Iris pigment epithelial cell (primary cell): ENCODE data around the gene SLC36A4.
A peak's percentile ranks its signal among the peaks of the same experiment; 100 is the strongest.
"Not testable (repeated sequence)": the region's sequence is repeated elsewhere in the genome, so short reads cannot be mapped to it uniquely, and the experiment has no call there.

Experiments used
- DNase-seq: peaks from one replicate; pipeline ENCODE4 v3.0.0-alpha.2; 2011; ENCODE audit warnings: low read depth

Gene SLC36A4

DNA sequence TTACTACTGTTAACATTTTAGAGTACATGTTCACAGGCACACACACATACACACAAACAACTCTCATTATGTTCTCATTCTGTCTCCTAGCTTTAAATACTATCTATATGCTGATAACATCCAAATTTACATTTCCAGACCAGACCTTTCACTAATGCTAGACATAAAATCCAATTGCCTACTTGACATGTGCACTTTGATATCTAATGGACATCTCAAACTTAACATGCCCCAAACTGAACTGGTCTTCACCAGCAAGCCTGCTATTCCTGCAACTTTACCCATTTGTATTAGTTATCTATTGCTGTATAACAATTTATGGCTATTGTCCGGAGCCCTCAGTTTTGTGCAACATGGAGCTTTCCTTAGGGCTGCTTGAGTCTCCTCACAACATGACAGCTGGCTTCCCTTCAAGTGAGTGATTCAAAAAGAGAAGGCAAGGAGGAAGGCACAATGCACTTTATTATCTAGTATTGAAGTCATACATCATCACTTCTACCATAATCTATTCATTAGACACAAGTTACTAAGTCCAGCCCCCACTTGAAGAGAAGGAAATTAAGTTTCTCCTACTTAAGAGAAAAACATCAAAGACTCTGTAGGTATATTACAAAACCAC lies 3.0 kb downstream of the SLC36A4 start:
- no peak for DNase-seq

DNA sequence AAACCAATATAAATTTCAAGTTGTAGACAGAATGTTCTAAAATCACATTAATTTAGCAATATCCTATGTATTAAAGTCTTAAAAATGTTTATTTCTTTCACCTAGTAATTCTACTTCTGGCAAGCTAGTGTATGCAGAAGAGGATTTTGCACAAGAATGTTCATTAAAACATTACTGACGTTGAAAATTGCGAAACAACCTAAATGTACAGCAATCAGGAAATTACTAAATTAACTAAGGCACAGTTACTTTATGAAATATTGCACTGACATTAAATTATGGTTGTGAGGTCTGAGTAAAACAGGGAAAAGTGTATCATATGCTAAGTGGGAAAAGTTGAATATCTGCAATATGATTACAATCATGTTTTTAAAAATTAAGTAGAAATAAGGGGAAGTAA lies 4.1 kb downstream of the SLC36A4 start:
- peak; percentile 5 for DNase-seq

DNA sequence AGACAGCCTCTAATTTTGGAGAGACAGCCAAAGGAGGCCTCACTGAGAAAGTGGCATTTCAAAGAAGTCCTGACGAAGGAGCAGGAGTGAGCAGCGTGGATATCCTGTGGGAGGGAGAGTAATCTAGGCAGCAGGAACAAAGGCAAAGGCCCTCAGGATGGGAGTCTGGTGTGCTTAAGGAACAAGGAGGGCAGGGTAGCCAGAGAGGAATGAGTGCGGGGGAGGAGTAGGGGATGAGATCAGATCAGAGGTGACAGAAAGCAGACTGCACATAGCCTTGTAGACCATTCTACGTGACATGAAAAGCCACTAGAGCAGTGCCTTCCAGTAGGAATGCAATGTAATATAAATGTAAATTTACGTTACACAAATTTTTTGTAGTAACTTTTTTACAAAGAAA lies 5.6 kb downstream of the SLC36A4 start:
- DNase-seq: no peak

GRCh38 chr11:93189462-93189861 lies 8.3 kb downstream of the SLC36A4 start:
- DNase-seq: no peak

DNA sequence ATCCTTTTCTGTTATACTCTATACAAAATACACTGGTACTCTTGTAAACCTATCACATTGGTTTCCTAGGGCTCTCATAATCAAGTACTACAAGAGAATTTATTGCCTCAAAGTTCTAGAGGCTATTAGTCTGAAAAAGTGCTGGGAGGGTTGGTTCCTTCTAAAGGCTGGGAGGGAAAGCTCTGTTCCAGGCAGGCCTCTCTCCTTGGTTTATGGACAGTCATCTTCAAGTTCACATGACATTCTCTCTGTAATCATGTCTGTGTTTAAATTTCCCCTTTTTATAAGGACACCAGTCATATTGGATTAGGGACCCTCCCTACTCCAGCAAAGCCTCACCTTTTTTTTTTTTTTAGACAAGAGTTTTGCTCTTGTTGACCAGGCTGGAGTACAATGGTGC lies 9.1 kb downstream of the SLC36A4 start:
- no peak for DNase-seq

- DNase-seq: no peak
Observed at GRCh38 chr11:93187290-93187689, 10.5 kb downstream of the SLC36A4 start.

DNA sequence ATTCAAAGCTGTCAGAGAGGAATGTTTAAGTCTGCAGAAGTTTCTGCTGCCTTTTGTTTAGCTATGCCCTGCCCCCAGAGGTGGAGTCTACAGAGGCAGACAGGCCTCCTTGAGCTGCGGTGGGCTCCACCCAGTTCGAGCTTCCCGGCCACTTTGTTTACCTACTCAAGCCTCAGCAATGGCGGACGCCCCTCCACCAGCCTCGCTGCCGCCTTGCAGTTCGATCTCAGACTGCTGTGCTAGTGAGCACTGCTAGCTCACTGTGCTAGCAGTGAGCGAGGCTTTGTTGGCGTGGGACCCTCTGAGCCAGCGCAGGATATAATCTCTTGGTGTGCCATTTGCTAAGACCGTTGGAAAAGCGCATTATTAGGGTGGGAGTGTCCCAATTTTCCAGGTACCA lies 19.9 kb downstream of the SLC36A4 start:
- not testable (repeated sequence) for DNase-seq

DNA sequence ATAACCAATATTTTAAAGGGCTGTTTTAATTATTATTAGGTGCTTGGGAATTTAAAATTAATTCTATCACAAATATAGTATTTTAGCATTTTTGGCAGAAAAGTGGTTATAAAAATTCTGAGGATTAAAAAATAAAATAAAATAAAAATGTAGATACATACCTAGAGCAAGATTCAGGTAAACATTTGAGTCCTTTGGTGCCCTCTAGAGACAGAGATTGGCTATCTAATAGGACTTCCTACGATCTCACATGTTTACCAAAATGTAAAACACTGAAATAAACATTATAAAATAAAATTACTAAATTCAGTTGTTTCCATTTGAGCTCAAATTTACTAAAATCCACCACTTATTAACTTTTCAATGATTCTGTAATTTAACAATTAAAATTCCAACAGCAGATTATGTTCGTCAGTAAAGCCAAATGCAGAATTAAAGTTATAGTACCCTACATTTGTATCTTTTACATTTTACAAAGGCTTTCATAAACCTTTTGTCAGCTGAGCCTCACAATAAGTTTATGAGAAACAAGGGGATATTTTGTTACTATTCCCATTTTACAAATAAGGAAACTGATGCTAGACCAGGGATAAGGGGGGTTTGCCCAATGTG lies 27.7 kb downstream of the SLC36A4 start:
- peak; percentile 55 for DNase-seq

DNA sequence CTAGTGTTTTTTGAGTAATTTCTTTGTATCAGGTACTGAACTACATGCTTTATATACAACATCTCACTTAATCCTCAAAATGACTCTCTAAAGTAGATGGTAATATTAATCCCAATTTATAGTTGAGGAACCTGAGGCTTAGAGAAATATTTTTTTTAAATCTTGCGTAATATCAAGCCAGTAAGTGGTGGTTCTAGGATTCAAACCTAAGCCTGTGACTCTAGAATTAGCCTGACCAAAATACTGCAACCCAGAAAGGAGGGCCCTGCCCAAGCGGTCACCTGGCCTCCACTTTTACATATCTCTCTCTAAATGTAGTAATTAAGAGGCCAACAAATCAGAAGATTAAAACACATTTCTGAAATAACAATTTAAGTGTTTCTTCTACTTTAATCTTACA lies 28.6 kb downstream of the SLC36A4 start:
- no peak for DNase-seq

DNA sequence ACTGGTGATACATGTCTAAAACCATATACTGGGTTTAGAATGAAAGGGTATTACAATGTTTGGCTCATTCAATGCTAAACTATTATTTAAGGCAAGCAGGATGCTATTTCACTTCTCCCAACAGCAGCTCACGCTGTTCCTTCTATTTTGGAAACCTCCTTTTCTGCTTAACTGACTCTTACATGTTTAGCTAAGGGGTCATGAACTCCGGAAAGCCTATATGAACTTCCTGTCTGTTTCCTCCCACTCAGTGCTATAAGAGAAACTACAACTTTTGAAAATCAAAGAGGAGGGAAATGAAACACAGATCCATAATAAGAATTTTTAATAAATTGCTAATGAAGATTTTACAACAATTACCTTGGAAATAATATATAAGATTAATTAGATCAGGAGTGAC lies 30.9 kb downstream of the SLC36A4 start:
- no peak for DNase-seq

DNA sequence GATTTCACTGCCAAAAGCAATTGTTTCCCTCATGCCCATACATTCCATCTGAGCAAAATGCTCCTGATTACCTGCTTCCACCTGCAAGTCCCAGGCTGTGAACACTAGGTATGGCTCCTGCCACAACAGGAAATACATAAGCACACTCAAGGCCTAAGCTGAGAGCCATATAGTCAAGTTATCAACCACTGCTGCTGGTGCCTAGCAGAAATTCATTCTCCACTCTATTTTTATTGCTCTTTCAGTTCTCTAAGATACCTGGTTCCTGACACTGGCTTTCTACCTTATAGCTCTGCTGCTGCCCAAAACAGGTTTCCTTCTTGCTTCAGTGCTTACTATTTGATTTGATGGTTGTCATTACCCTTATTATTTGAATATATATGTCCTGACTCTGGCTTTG lies 31.6 kb downstream of the SLC36A4 start:
- no peak for DNase-seq

GRCh38 chr11:93160808-93161207 lies 37.0 kb downstream of the SLC36A4 start:
- no peak for DNase-seq

DNA sequence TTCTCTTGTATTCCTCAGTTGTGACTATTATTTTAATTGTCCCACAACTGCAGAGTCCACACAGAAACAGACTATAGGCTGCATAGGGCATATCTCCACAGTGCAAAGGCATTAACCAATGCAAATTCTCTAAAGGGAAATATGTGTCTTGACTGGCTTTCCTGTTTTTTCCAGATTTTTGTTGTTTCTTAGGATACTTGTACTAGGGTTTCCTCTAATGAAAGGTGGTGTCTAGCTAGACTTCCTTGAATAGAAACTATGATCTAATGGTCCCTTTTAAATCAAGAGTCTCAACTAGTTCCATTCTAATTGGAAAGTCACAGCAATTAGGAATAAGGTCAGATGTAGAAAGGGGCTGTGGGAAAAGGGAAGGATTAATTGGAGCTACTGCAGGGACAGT lies 37.6 kb downstream of the SLC36A4 start:
- no peak for DNase-seq

DNA sequence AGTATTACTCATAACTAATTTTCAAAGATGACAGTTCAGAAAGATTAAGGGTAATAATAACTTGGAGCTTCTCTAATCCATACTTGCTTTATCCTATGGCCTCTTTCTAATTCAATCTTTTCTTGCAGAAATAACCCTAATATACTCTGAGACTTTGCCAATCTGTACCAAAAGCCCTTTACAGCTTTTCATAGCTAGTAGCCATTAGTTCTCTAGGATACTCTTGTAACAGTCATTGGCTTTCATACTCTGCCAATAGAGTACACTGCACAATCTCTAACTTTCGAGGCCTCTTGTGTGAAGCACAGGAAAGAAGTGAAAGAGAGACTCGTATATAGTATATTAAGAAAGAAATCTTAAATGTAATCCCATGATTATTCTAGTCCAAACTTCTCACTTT lies 38.1 kb downstream of the SLC36A4 start:
- no peak for DNase-seq

DNA sequence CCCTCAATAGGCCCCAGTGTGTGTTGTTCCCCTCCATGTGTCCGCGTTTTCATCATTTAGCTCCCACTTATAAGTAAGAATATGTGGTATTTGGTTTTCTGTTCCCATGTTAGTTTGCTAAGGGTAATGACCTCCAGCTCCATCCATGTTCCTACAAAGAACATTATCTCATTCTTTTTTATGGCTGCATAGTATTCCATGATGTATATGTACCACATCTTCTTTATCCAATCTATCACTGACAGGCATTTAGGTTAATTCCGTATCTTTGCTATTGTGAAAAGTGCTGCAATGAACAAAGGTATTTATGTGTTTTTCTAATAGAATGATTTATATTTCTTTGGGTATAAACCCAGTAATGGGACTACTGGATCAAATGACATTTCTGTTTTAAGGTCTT lies 42.1 kb downstream of the SLC36A4 start:
- no peak for DNase-seq

- DNase-seq: no peak
Observed at GRCh38 chr11:93145390-93145915, 52.3 kb downstream of the SLC36A4 start.

- DNase-seq: peak; percentile 40
Observed at GRCh38 chr11:93143800-93144199, 54.0 kb downstream of the SLC36A4 start.

- DNase-seq: peak; percentile 71
Observed at GRCh38 chr11:93143186-93143585, 54.6 kb downstream of the SLC36A4 start.

DNA sequence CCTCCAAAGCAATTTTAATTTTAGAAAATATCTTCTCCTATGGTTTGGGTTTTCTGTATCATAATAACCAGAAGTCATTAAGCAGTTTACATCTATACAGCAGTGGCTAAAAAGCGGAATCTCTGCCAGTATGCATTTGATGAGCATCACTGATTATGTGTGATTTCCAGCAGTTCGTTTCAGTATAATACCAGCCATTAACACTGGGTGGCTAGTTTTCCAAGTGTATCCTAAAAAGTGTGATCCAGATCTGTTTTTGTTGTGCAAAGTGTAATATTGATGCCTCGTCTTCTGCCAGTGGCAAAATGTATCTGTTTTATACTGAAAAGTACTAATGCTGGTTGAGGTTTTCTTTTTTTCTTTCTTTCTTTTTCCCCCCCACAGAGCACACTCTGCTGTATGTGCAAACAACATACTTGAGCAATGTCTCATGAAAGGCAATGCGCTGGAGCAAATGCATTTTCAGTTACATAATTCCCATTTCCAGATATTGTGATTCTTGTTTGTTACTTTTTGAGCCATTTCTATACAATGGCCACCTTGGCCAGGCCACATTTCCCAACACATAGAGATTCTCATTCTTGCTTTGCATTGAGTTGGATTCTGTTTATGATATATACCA lies 64.2 kb downstream of the SLC36A4 start:
- peak; percentile 88 for DNase-seq

DNA sequence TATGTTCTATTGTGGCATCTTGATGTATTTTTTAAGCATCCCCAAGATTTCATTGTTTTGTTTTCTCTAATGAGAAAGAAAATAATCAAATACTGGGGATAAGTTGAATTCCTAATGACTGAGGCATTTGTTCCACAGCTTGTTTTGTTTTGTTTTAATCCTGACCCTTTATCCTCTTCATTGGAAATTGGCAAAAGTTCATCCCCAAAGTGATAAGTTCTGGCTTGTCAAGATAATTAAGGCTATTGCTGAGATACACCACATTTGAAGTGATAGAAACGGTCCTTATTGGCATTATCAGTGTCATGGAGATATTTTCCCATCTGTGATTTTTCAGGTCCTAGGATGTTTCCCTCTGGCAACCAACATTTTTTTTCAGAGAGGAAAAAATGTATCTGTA lies 65.0 kb downstream of the SLC36A4 start:
- DNase-seq: peak; percentile 35

DNA sequence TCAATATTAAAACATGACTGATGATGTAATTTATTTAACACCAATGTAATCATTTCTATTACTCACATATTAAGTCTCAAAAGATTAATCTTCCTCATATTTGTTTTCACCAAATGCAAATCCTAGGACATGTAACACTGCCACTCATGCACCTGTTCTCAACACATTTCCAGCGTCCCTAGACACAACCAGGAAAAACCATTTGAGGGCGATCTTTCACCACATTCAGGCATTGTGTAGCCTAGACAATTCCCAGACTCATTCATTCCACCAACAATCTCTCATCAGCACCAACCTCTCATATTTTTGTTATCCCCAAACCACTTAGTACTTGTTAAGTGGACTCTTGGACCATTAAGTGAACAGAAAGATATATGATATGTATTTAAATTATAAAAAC lies 66.1 kb downstream of the SLC36A4 start:
- peak; percentile 19 for DNase-seq

GRCh38 chr11:93128574-93128973 lies 69.2 kb downstream of the SLC36A4 start:
- no peak for DNase-seq

DNA sequence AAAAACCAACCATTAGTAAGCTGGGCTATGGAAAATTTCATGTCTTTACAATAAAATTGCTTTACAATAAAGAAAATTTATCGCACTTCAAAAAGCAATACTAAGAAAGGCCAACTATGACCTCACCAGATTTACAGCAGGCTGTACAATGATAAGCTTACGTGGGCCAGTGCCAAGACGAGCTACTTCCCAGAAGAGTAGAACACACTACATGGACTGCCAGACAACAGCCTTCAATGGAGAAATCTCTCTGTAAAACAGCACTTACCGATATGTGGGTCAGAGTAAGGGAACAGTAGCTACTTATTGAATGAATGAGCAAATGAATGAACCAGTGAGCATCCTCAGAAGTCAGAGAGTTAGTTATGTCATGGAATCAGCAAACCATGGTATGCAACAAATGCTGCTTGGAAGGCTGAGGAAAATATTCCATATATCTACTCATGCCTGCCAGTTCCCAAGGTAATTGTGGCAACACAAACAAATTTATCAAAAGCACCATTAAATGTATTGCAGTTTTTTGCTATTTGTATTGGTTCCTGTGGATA lies 74.4 kb downstream of the SLC36A4 start:
- DNase-seq: peak; percentile 56
